Mesodermal cell (in vitro differentiated cells): ENCODE data around the gene B3GNT4.
"Not testable (repeated sequence)": the region's sequence is repeated elsewhere in the genome, so short reads cannot be mapped to it uniquely, and the experiment has no call there.

Source experiments
- H3K27ac ChIP-seq: 2 replicates; pipeline ENCODE4 v1.7.0; 2013; ENCODE audit warnings: mild to moderate bottlenecking, low read depth, low read length, moderate library complexity; ENCODE audit not compliant: severe bottlenecking
- H3K36me3 ChIP-seq: 2 replicates; pipeline ENCODE4 v1.7.1; 2013; ENCODE audit warnings: mild to moderate bottlenecking, low read length, moderate library complexity; ENCODE audit not compliant: control insufficient read depth, insufficient read depth
- H3K4me1 ChIP-seq: one replicate; pipeline ENCODE4 v1.7.1; 2013; ENCODE audit warnings: mild to moderate bottlenecking, low read length; ENCODE audit not compliant: insufficient read depth, control insufficient read depth, poor library complexity, severe bottlenecking
- H3K4me3 ChIP-seq: 2 replicates; pipeline ENCODE4 v1.7.0; 2013; ENCODE audit warnings: low read length, control low read depth, mild to moderate bottlenecking; ENCODE audit not compliant: insufficient read depth, poor library complexity, severe bottlenecking; ENCODE audit errors: extremely low read depth
- H3K9me3 ChIP-seq: 2 replicates; pipeline ENCODE4 v1.7.1; 2013; ENCODE audit warnings: mild to moderate bottlenecking, low read length, moderate library complexity; ENCODE audit not compliant: control insufficient read depth
- WGBS, 2 experiments: methylation state at CpG; one replicate each; pipeline ENCODE4 v1.1.5; 2013; ENCODE audit warnings: missing lambda C conversion rate in 2 of 2; ENCODE audit not compliant: insufficient coverage in 2 of 2; 5-methylcytosine and 5-hydroxymethylcytosine counted together

Gene B3GNT4

GRCh38 chr12:122171399-122171798, 32.1 kb upstream of the B3GNT4 start:
- no peak overlapping the region for H3K4me3 ChIP-seq
- H3K4me1 ChIP-seq = peaks cover 3% of the 10 kb centered on the region
- H3K27ac ChIP-seq = no peak overlapping the region
- H3K36me3 ChIP-seq = no peaks in the 10 kb centered on the region
- 60 to 83% methylated on average over 1 to 3 of the region's 5 CpGs for whole genome bisulfite sequencing, 2 experiments
- H3K9me3 ChIP-seq = no peaks in the 10 kb centered on the region

- WGBS, 2 experiments = 90 to 93% methylated on average over 16 to 17 of the region's 17 CpGs
- no peaks in the 10 kb centered on the region for H3K36me3 ChIP-seq
- no peaks in the 10 kb centered on the region for H3K9me3 ChIP-seq
- no peak overlapping the region for H3K4me3 ChIP-seq
- H3K27ac ChIP-seq = no peak overlapping the region
- no peaks in the 10 kb centered on the region for H3K4me1 ChIP-seq
Measured at GRCh38 chr12:122172262-122172939, 31.1 kb upstream of the B3GNT4 start.

- H3K36me3 ChIP-seq = no peaks in the 10 kb centered on the region
- no peak within 1 kb of the TSS for H3K27ac ChIP-seq
- H3K4me1 ChIP-seq = no peaks in the 10 kb centered on the region
- WGBS, 2 experiments = 95% methylated on average over 13 to 14 of the region's 17 CpGs
- no peak within 1 kb of the TSS for H3K4me3 ChIP-seq
- H3K9me3 ChIP-seq = no peaks in the 10 kb centered on the region
Measured at GRCh38 chr12:122174155-122174845, 29.2 kb upstream of the B3GNT4 start, which contains the start of gene IL31. IL31 (minus strand) TSS chr12:122174221; CDS start chr12:122174172, 49 bp downstream.

GRCh38 chr12:122176473-122176872, 27.0 kb upstream of the B3GNT4 start:
- not testable (repeated sequence) for H3K9me3 ChIP-seq, H3K36me3 ChIP-seq, H3K4me3 ChIP-seq, H3K4me1 ChIP-seq, H3K27ac ChIP-seq
- WGBS, 2 experiments = no CpG with 5 or more reads among the region's 4 CpGs

GRCh38 chr12:122182887-122183587, 20.5 kb upstream of the B3GNT4 start, which contains the start of gene LRRC43:
LRRC43 (plus strand) TSS chr12:122183123; CDS start chr12:122183145, 22 bp downstream.
- Histone ChIP-seq H3K4me1 (no peaks in the 10 kb centered on the region), H3K4me3 (peak within 1 kb of the TSS; percentile 44), H3K9me3 (no peaks in the 10 kb centered on the region), H3K36me3 (no peaks in the 10 kb centered on the region), H3K27ac (no peak within 1 kb of the TSS)
- 7 to 8% methylated on average over 36 to 48 of the region's 63 CpGs for WGBS, 2 experiments

GRCh38 chr12:122183588-122183940, 19.9 kb upstream of the B3GNT4 start:
- Histone ChIP-seq H3K27ac (no peak overlapping the region), H3K36me3 (no peaks in the 10 kb centered on the region), H3K4me1 (no peaks in the 10 kb centered on the region), H3K4me3 (peak overlapping the region; percentile 44), H3K9me3 (no peaks in the 10 kb centered on the region)
- WGBS, 2 experiments = 85 to 88% methylated on average over 7 of the region's 10 CpGs

- Histone ChIP-seq H3K4me3 (no peak overlapping the region), H3K4me1 (no peaks in the 10 kb centered on the region), H3K9me3 (no peaks in the 10 kb centered on the region), H3K36me3 (no peaks in the 10 kb centered on the region), H3K27ac (no peak overlapping the region)
- 84 to 93% methylated on average over 10 to 13 of the region's 18 CpGs for WGBS, 2 experiments
Measured at GRCh38 chr12:122184517-122184916, 19.0 kb upstream of the B3GNT4 start.

GRCh38 chr12:122185079-122185478, 18.4 kb upstream of the B3GNT4 start:
- Histone ChIP-seq H3K36me3 (no peaks in the 10 kb centered on the region), H3K4me1 (no peaks in the 10 kb centered on the region), H3K9me3 (no peaks in the 10 kb centered on the region), H3K4me3 (no peak overlapping the region), H3K27ac (no peak overlapping the region)
- WGBS, 2 experiments = 88 to 94% methylated on average over 3 to 5 of the region's 7 CpGs

GRCh38 chr12:122185494-122186082, 17.9 kb upstream of the B3GNT4 start:
- no peak overlapping the region for H3K4me3 ChIP-seq
- no peaks in the 10 kb centered on the region for H3K9me3 ChIP-seq
- WGBS, 2 experiments = 93 to 95% methylated on average over 5 to 10 of the region's 10 CpGs
- no peaks in the 10 kb centered on the region for H3K4me1 ChIP-seq
- no peaks in the 10 kb centered on the region for H3K36me3 ChIP-seq
- no peak overlapping the region for H3K27ac ChIP-seq

- Histone ChIP-seq H3K36me3 (no peaks in the 10 kb centered on the region), H3K27ac (no peak overlapping the region), H3K9me3 (no peaks in the 10 kb centered on the region), H3K4me3 (no peak overlapping the region), H3K4me1 (no peaks in the 10 kb centered on the region)
- 86 to 90% methylated on average over 11 to 12 of the region's 12 CpGs for WGBS, 2 experiments
Measured at GRCh38 chr12:122187466-122187865, 16.0 kb upstream of the B3GNT4 start.
